ENCODE results near the gene PPP3R1.

- TF ChIP-seq, protein P1, sequence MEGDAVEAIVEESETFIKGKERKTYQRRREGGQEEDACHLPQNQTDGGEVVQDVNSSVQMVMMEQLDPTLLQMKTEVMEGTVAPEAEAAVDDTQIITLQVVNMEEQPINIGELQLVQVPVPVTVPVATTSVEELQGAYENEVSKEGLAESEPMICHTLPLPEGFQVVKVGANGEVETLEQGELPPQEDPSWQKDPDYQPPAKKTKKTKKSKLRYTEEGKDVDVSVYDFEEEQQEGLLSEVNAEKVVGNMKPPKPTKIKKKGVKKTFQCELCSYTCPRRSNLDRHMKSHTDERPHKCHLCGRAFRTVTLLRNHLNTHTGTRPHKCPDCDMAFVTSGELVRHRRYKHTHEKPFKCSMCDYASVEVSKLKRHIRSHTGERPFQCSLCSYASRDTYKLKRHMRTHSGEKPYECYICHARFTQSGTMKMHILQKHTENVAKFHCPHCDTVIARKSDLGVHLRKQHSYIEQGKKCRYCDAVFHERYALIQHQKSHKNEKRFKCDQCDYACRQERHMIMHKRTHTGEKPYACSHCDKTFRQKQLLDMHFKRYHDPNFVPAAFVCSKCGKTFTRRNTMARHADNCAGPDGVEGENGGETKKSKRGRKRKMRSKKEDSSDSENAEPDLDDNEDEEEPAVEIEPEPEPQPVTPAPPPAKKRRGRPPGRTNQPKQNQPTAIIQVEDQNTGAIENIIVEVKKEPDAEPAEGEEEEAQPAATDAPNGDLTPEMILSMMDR (IDR thresholded peaks at IDR 0.05), result no peak
- TF ChIP-seq POLR2A (IDR thresholded peaks at IDR 0.05), result no peak
These were observed 405 bp downstream of the PPP3R1 start for GRCh38 chr2:68251855-68252399.
